ENCODE data around the gene INHBC. TPM values are rescaled to one million over a fixed set of nuclear protein-coding genes. Genes with fewer than 3 reads are reported as not detected.
"Not testable (repeated sequence)": the region's sequence is repeated elsewhere in the genome, so short reads cannot be mapped to it uniquely, and the experiment has no call there.

INHBC gene, protein sequence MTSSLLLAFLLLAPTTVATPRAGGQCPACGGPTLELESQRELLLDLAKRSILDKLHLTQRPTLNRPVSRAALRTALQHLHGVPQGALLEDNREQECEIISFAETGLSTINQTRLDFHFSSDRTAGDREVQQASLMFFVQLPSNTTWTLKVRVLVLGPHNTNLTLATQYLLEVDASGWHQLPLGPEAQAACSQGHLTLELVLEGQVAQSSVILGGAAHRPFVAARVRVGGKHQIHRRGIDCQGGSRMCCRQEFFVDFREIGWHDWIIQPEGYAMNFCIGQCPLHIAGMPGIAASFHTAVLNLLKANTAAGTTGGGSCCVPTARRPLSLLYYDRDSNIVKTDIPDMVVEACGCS
- 0.27 TPM for total RNA-seq

DNA sequence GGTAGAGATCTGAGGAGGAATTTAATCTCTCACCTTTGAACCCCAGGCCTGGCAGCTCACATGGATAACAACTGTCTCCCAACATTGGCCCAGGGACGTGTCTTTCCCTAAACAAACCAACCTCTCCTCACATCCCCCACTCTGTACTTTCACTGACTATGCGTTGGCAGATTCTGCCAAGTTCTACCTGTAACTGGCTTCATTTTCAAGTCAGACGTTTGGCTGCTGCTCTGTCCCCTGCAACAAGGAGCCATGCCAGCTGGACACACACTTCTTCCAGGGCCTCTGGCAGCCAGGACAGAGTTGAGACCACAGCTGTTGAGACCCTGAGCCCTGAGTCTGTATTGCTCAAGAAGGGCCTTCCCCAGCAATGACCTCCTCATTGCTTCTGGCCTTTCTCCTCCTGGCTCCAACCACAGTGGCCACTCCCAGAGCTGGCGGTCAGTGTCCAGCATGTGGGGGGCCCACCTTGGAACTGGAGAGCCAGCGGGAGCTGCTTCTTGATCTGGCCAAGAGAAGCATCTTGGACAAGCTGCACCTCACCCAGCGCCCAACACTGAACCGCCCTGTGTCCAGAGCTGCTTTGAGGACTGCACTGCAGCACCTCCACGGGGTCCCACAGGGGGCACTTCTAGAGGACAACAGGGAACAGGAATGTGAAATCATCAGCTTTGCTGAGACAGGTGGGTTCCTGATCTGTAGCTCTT is at the start of gene INHBC:
Gene INHBC (plus strand): TSS at position 268 of the 707 bp plus-strand sequence. CDS start 103 bp downstream, at position 371.
- no peak for DNase-seq (ENCODE audit: low read depth in 2 of 3, low spot score in 2 of 3)

DNA sequence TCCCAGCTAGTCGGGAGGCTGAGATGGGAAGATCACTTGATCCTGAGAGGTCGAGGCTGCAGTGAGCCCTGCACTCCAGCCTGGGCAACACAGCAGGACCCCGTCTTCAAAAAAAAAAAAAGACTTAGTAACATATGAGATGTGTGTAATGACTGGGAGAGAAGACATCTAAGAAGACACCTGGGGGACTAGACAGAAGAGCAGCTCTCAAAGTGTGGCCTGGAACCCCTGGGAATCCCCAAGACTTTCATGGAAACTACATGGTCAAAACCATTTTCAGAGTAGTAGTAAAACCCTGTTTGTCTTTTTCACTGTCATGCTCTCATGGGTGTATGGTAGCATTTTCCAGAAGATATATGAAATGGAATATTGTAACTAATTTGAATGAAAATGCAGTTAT is 49.0 kb upstream of the INHBC start:
- no peak for DNase-seq (ENCODE audit: low read depth in 2 of 3, low spot score in 2 of 3)

DNA sequence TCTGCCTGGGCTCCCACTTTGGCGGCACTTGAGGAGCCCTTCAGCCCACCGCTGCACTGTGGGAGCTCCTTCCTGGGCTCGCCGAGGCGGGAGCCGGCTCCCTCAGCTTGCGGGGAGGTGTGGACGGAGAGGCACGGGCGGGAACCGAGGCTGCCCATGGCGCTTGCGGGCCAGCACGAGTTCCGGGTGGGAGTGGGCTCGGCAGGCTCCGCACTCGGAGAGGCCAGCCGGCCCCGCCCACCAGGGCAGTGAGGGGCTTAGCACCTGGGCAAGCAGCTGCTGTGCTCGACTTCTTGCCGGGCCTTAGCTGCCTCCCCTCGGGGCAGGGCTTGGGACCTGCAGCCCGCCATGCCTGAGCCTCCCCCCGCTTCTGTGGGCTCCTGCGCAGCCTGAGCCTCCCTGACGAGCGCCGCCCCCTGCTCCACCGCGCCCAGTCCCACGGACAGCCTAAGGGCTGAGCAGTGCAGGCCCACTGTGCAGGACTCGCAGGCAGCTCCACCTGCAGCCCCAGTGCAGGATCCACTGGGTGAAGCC is 48.3 kb upstream of the INHBC start:
- DNase-seq (ENCODE audit: low read depth in 2 of 3, low spot score in 2 of 3): no peak

DNA sequence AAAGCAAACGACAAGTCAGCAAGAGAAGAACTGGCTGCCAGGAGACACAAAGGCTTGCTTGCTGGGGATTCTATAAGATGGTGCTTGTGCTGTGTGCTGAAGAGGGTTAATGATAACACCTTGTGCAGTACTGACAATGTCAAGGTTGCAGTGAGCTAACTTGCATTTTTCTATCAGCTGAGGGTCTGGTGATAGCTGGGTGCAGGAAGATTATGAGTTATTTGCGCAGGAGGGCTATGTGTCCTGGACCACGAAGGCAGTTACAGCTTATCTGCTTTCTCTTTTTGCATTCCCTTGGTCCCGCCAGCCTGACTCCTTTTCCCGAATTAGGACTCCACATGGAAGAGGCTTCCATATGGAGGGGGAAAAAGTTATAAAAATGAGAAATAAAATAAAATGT is 46.2 kb upstream of the INHBC start:
- no peak for DNase-seq (ENCODE audit: low read depth in 2 of 3, low spot score in 2 of 3)

DNA sequence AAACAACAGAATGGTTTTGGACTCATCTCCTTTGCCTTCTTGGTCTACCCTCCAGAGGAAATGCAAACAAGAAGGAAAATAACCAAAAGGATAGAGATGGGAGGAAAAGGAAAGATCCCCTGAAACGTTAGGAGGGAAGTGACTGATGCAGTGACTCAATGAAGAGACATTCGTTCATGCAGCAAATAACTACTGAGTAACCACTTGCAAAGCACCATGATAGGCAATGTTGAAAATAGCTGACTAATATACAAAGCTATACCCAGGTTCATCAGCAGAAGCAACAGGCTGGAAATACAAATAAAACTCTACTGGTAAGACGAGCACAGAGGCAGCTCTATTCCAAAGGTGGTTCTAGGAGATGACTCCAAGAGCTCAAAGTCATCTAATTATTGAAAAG is 45.6 kb upstream of the INHBC start:
- no peak for DNase-seq (ENCODE audit: low read depth in 2 of 3, low spot score in 2 of 3)

DNA sequence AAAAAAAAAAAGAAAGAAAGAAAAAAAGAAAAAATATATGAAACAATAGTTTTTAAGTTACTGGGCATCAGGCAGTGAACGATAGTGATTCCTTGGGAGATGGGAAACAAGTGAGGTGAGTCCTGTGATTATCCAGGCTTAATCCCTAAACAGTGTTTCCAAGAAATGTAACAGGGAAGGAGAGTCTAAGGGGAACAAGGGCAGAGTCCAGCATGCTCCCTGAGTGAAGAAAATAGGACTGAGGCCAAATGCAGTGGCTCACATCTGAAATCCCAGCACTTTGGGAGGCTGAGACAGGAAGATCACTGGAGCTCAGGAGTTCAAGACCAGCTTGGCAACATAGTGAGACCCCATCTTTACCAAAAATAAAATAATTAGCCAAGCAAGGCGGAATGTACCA is 44.4 kb upstream of the INHBC start:
- DNase-seq (ENCODE audit: low read depth in 2 of 3, low spot score in 2 of 3): no peak

DNA sequence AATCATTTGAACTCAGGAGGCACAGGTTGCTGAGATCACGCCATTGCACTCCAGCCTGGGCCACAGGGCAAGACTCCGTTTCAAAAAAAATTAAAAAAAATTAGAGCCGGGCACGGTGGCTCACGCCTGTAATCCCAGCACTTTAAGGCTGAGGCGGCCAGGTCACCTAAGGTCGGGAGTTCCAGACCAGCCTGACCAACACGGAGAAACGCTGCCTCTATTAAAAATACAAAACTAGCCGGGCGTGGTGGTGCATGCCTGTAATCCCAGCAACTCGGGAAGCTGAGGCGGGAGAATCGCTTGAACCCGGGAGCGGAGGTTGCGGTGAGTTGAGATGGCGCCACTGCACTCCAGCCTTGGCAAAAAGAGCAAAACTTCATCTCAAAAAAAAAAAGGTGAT is 39.5 kb upstream of the INHBC start:
- DNase-seq (ENCODE audit: low read depth in 2 of 3, low spot score in 2 of 3): no peak

DNA sequence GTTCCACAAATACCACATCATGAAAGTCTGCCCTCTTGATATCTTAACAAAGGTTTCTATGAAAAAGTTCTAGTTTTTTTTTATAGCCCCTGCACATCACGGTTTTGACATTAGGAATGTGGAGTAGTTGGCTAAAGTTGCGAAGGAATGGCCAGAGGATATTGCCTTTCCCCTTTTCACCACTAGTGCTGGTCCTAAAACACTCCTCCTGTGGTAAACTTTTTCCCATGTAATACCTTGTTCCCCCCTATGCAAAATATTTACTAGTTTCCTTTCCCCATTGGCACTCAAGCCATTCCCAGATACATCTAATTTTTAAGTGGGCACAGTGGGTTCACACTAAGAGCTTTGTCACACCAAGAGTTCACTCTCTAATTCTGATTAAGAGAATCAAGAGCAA is 37.1 kb upstream of the INHBC start:
- no peak for DNase-seq (ENCODE audit: low read depth in 2 of 3, low spot score in 2 of 3)

DNA sequence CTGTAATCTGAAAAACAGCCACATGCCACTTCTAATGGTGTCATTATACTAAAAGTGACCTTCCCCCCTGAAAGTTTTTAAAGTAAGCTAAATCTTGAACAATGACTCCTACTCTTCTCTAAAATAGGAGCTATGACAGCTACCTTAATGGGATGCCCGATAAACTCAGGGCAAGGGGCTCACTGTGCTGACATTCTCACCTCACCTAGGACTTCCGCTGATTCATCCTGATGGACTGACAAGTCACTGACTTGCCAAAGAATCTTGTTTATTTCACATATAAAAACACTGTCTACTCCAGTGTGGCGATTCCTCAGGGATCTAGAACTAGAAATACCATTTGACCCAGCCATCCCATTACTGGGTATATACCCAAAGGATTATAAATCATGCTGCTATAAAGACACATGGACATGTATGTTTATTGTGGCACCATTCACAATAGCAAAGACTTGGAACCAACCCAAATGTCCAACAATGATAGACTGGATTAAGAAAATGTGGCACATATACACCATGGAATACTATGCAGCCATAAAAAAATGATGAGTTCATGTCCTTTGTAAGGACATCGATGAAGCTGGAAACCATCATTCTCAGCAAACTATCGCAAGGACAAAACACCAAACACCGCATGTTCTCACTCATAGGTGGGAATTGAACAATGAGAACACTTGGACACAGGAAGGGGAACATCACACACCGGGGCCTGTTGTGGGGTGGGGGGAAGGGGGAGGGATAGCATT is 34.7 kb upstream of the INHBC start:
- DNase-seq (ENCODE audit: low read depth in 2 of 3, low spot score in 2 of 3): not testable (repeated sequence)

DNA sequence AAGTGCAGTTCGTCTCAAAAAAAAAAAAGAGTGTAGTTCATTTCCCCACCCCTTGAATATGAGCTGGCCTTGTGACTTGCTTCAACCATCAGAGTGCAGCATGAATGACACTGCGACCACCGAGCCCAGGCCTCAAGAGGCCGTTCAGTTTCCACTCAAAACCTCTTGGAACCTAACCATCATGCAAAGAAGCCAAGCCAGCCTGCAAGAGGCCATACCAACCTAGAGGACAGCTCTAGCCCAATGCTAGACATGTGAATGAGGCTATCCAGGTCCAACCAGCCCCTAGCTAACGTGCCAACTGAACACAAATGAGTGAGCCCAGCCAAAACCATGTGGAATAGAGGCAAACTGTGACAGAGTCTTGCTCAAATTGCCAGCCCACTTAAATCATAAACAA is 33.4 kb upstream of the INHBC start:
- DNase-seq (ENCODE audit: low read depth in 2 of 3, low spot score in 2 of 3): peak in 1 of 3 donors; percentile 5

DNA sequence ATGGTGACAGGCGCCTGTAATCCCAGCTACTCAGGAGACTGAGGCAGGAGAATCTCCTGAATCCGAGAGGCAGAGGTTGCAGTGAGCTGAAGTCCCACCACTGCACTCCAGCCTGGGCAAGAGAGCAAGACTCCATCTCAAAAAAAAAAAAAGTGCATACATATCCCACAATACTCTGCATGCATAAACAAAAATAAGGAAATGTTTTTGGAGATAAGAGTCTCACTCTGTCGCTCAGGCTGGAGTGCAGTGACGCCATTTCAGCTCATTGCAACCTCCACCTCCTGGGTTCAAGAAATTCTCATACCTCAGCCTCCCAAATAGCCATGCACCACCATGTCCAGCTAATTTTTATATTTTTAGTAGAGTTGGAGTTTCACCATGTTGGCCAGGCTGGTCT is 32.4 kb upstream of the INHBC start:
- DNase-seq (ENCODE audit: low read depth in 2 of 3, low spot score in 2 of 3): not testable (repeated sequence)

DNA sequence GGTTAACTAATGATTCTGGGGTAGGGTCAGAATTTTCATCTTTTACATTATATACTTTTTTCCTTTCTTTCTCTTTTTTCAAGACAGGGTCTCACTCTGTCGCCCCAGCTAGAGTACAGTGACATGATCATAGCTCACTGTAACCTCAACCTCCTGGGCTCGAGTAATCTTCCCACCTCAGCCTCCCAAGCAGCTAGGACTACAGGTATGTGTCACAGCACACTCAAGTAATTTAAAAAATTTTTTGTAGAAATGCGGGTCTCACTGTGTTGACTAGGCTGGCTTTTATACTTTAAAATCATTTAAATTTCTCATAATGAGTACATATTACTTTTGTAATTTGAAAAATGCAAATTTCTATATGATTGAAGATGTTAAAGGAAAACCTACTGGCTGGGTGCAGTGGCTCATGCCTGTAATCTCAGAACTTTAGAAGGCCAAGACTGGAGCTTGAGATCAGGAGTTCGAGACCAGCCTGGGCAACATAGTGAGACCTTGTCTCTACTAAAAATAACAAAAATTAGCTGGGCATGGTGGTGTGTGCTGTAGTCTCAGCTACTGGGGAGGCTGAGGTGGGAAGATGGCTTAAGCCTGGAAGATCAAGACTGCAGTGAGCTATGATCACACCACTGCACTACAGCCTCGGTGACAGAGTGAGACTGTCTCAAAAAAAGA is 29.5 kb upstream of the INHBC start:
- DNase-seq (ENCODE audit: low read depth in 2 of 3, low spot score in 2 of 3): no peak

DNA sequence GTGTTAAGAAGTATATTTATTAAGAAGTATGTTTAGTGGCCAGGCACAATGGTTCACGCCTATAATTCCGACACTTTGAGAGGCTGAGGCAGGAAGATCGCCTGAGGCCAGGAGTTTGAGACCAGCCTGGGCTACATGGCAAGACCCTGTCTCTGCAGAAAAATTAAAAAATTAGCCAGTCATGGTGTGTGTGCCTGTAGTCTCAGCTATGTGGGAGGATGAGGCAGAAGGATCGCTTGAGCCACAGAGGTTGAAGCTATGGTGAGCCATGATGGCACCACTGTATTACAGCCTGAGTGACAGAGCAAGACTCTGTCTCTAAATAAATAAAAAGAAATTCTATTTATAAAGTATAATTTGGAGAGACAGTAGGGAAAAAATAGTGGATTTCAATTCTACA is 24.1 kb upstream of the INHBC start:
- DNase-seq (ENCODE audit: low read depth in 2 of 3, low spot score in 2 of 3): no peak

DNA sequence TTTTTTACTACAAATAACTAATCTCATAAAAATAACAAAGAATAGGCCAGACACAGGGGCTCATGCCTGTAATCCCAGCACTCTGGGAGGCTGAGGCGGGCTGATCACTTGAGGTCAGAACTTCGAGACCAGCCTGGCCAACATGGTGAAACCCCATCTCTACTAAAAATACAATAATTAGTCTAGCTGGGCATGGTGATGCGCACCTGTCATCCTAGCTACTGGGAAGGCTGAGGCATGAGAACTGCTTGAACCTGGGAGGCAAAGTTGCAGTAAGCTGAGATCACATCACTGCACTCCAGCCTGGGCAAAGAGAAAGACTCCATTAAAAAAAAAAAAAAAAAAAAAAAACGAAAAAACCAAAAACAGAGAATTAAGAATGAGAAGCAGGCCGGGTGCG is 20.4 kb upstream of the INHBC start:
- DNase-seq (ENCODE audit: low read depth in 2 of 3, low spot score in 2 of 3): not testable (repeated sequence)

DNA sequence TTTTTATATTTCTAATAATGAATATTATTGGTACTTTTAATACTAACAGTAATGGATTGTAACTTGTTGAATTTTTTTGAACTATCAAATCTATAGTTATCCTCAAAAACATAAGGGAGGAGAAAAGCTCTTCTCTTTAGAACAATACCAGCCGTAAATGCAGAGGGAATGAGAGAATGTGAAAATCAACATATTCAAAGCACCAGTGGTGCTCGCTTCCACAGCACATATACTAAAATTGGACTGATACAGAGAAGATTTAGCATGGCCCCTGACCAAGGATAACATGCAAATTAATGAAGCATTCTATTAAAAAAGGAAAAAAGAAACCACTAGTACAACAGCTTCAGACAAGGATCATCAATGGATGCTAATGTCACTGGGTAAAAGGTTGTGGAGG is 19.5 kb upstream of the INHBC start:
- no peak for DNase-seq (ENCODE audit: low read depth in 2 of 3, low spot score in 2 of 3)

DNA sequence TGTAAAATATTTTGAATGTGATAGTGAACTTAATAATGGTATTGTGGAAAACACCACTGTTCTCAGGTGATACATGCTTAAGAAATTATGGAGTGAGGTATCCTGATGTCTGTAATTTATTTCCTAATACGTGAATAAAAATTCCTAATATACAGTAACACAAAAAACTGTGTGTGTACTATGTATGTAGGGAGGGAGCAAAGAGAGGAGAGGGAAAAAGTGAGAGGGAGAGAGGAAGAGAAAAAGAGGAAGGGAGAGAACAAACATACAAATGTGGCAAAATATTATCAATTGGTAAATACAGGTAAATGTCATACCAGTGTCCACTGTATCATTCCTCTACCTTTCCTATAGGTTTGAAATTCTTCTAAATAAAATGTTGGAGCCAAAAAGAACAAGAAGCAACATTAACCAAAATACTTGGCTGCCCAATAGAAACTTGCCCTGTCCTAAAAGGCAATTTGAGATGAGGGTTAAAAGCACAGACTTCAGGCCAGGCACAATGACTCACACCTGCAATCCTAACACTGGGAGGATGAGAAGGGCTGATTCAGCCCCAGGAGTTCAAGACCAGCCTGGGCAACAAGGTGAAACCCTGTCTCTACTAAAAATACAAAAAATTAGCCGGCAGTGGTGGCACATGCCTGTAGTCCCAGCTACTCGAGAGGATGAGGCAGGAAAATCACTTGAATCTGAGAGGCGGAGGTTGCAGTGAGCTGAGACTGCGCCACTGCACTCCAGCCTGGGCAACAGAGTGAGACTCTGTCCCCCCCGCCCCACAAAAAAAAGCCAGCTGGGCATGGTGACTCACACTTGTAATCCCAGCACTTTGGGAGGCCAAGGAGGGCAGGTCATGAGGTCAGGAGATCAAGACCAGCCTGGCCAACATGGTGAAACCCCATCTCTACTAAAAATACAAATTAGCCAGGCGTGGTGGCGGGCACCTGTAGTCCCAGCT is 18.3 kb upstream of the INHBC start:
- DNase-seq (ENCODE audit: low read depth in 2 of 3, low spot score in 2 of 3): no peak

DNA sequence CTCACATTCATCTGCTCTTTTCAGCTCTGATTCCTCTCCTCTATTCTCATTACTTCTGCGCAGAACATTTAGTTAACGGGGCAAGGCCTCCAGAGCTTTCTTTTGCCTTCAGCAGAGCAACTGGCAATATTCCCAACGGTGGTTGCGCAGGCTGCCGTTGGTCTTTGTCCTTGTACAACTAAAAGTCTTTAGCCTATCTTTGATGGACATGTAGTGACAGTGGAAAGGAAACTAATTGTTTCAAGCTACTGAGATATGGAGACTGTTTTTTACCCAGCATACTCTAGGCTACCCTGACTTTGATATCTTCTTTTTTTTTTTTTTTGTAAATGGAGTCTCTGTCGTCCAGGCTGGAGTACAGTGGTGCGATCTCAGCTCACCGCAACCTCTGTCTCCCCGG is 16.3 kb upstream of the INHBC start:
- no peak for DNase-seq (ENCODE audit: low read depth in 2 of 3, low spot score in 2 of 3)

DNA sequence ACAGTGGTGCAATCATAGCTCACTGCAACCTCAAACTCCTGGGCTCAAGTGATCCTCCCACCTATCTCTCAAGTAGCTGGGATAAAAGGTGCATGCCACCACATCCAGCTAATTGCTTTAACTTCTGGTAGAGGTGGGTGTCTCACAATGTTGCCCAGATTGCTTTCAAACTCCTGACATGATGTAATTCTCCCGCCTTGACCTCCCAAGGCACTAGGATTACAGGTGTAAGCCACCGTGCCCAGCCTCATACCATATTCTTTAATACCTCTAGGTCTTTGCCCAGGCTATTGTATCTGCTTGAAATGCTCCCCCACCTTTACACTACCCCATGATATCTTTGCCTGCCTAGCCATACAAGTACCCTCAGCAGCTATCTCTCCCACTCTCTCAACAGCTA is 15.1 kb upstream of the INHBC start:
- no peak for DNase-seq (ENCODE audit: low read depth in 2 of 3, low spot score in 2 of 3)

DNA sequence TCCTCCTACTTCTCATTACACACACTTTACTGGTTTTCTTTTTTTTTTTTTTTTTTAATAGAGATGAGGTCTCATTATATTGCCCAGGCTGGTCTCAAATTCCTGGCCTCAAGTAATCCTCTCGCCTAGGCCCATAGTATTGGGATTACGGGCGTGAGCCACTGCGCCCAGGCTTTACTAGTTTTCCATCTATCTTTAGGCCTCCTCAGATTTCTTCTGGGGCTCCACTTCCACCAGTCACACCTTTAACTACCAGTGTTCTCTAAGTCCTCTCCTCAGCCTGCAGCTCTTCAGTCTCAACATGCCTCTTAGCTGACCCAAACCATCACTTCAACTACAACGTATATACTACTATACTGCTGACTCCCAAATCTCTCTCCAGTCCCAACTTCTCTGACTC is 14.1 kb upstream of the INHBC start:
- DNase-seq (ENCODE audit: low read depth in 2 of 3, low spot score in 2 of 3): no peak

DNA sequence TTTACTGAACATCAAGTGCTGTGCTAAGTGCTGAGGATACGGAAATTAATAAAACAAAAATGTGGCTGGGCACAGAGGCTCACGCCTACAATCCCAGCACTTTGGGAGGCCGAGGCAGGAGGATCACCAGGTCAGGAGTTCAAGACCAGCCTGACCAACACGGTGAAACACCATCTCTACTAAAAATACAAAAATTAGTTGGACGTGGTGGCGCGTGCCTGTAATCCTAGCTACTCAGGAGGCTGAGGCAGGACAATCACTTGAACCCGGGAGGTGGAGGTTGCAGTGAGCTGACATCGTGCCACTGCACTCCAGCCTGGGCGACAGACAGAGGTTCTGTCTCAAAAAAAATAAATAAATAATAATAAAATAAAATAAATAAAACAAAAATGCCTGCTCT is 7.6 kb upstream of the INHBC start:
- DNase-seq (ENCODE audit: low read depth in 2 of 3, low spot score in 2 of 3): not testable (repeated sequence)

All from hematopoietic multipotent progenitor cell (in vitro differentiated cells).